Psoas muscle (tissue), 8 donors: ENCODE measurements around the gene VARS1. TPM values are rescaled to one million over a fixed set of nuclear protein-coding genes. Genes with fewer than 3 reads are reported as not detected.
A peak's percentile ranks its signal among the peaks of the same experiment; 100 is the strongest.
"Not testable (repeated sequence)": the region's sequence is repeated elsewhere in the genome, so short reads cannot be mapped to it uniquely, and the experiment has no call there.

Experiments
- ATAC-seq, 4 donors: fragments of 200-7000 bp; cut with Tn5 transposase; one replicate each; pipeline ENCODE4 v1.9.1; 2020; ENCODE audit warnings: moderate library complexity in 3 of 4, mild to moderate bottlenecking in 2 of 4
- DNase-seq, 2 donors: peaks; one replicate each; pipeline ENCODE4 v3.0.0-alpha.2; 2020
- H3K27ac ChIP-seq: fragments of 200-600 bp; one replicate; pipeline ENCODE4 v1.8.0; 2022
- H3K27me3 ChIP-seq, 3 donors: fragments of 200-600 bp in 1 of 3; one replicate each; pipeline versions ENCODE4 v1.6.1 to v1.8.0; 2013 to 2022; ENCODE audit warnings: low read length in 2 of 3, mild to moderate bottlenecking in 2 of 3, moderate library complexity in 1 of 3; ENCODE audit not compliant: insufficient read depth in 3 of 3
- H3K36me3 ChIP-seq, 2 donors: fragments of 200-600 bp in 1 of 2; one replicate each; pipeline versions ENCODE4 v1.6.1 to v1.8.0; 2013 to 2022; ENCODE audit warnings: low read depth in 1 of 2, mild to moderate bottlenecking in 1 of 2, moderate library complexity in 1 of 2; ENCODE audit not compliant: insufficient read depth in 1 of 2
- H3K4me1 ChIP-seq: fragments of 200-600 bp; one replicate; pipeline ENCODE4 v1.8.0; 2022
- H3K4me3 ChIP-seq: fragments of 200-600 bp; one replicate; pipeline ENCODE4 v1.8.0; 2022; ENCODE audit warnings: mild to moderate bottlenecking
- H3K9me3 ChIP-seq: fragments of 200-600 bp; one replicate; pipeline ENCODE4 v1.8.0; 2022
- WGBS, 3 donors: extraction: QIAGEN DNeasy Blood & Tissue Kit; methylation state at CpG; one replicate each; pipeline versions ENCODE4 v1.1.6 to v1.1.7; 2013; 5-methylcytosine and 5-hydroxymethylcytosine counted together
- intact Hi-C, 2 donors: fragments of 100-400 bp; cut with DNase I; formaldehyde crosslinking; loops; one replicate each; pipeline versions ENCODE4 v1.11.0 to v1.14.2; 2022
- polyA plus RNA-seq, 3 donors: library from polyadenylated mRNA; stranded (reverse); fragments of 200-250 nt; gene quantifications; one replicate each; pipeline ENCODE4 v1.2.3, GENCODE V29; 2013
- total RNA-seq, 4 donors: library from RNA; stranded (reverse); fragmentation: NEBNext Ultra II Directional in 2 of 4; extraction: Animal tissue kit (Norgen Biotek cat#: 25700) in 2 of 4; gene quantifications; one replicate each; pipeline versions ENCODE4 v1.2.1 to v1.2.4, GENCODE V29; 2021 to 2023
- TF ChIP-seq, protein P1 (sequence below): fragments of 200-600 bp; IDR thresholded peaks from one replicate; pipeline ENCODE4 v1.8.0; 2022; ENCODE audit warnings: antibody characterized with exemption
- donor health status: healthy with polysubstance abuse.
- donor health status: DM: no; HTN: no; CAD: no; lungs with moderate emphysema.
- donor health status: Bipolar disorder and iron deficiency.
- donor health status: healthy.
- donor health status: DM: yes; HTN: yes; CAD: no.
- donor health status: DM: no; HTN: no; CAD: no.
- donor health status: DM: no; HTN: no; CAD: no.
- donor health status: DM: yes; HTN: yes; CAD: no.

Gene VARS1
- total and polyA plus RNA-seq, 7 donors = 43.9 to 108 (median 65.2) TPM

GRCh38 chr6:31826793-31827285, 31.3 kb upstream of the VARS1 start:
- intact Hi-C loops = loop anchor here in 1 of 2 donors (2.0 kb wide), 1 partner anchor 32 kb away; the partner anchor contains the start of gene VARS1
- 0 to 1% (median 0%) methylated on average over 13 of the region's 13 CpGs for WGBS, 3 donors
- H3K36me3 ChIP-seq = no peaks in the 10 kb centered on the region

DNA sequence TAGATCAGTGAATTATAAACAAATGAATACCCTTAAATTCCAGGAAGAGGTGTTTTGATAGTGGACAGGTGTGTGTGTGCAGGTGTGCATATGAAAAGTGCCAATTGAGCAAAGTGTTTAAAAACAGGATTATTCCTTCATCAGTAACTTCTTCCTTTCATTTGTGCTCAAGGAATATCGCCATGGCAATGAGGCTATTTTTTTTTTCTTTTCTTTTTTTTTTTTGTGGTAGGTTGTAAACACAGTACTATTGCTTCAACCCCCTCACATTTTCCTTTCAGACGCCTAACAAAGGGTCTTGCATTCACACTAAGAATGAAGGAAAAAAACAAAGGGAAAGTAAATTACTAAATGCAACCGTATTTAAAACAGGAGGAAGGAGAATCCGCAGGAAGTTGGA, 30.0 kb upstream of the VARS1 start:
- Histone ChIP-seq H3K4me1 (peaks cover 33% of the 10 kb centered on the region), H3K27ac (peak overlapping the region; percentile 91), H3K4me3 (no peak overlapping the region), H3K27me3 (no peaks in the 10 kb centered on the region), H3K36me3 (no peaks in the 10 kb centered on the region), H3K9me3 (no peaks in the 10 kb centered on the region)
- ATAC-seq (no peak), DNase-seq (no peak)
- TF ChIP-seq, protein P1, sequence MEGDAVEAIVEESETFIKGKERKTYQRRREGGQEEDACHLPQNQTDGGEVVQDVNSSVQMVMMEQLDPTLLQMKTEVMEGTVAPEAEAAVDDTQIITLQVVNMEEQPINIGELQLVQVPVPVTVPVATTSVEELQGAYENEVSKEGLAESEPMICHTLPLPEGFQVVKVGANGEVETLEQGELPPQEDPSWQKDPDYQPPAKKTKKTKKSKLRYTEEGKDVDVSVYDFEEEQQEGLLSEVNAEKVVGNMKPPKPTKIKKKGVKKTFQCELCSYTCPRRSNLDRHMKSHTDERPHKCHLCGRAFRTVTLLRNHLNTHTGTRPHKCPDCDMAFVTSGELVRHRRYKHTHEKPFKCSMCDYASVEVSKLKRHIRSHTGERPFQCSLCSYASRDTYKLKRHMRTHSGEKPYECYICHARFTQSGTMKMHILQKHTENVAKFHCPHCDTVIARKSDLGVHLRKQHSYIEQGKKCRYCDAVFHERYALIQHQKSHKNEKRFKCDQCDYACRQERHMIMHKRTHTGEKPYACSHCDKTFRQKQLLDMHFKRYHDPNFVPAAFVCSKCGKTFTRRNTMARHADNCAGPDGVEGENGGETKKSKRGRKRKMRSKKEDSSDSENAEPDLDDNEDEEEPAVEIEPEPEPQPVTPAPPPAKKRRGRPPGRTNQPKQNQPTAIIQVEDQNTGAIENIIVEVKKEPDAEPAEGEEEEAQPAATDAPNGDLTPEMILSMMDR = no peak
- 74 to 81% (median 75%) methylated on average over 4 of the region's 4 CpGs for WGBS, 3 donors
- intact Hi-C loops = no loop called here

More at GRCh38 chr6:31826793-31827285, 31.3 kb upstream of the VARS1 start:
- Histone ChIP-seq H3K4me3 (peak overlapping the region; percentile 81), H3K9me3 (no peaks in the 10 kb centered on the region), H3K4me1 (peaks cover 32% of the 10 kb centered on the region), H3K27me3 (no peaks in the 10 kb centered on the region), H3K27ac (peak overlapping the region; percentile 91)
- DNase-seq = peak; percentile 87 to 93
- ATAC-seq = peak; percentile 15 to 29 (median 16)
- TF ChIP-seq, protein P1 = no peak

DNA sequence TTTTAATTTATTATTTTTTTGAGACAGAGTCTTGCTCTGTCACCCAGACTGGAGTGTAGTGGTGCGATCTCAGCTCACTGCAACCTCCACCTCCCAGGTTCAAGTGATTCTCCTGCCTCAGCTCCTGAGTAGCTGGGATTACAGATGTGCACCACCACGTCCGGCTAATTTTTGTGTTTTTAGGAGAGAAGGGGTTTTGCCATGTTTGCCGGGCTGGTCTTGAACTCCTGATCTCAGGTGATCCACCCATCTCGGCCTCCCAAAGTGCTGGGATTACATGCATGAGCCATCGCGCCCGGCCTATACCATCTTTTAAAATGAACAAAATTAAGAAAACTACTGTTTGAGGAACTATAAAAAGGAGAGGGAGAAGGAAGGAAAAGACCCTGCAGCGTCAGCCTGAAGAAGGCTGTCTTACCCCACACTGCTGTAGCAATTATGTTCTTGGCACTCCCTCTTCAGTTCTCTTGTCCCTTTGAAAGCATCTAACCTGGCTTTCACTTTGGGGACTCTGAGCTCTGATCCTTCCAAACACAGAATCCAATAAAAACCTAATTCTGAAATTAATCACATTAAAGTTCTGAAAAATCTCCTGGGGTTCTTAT, 28.1 kb upstream of the VARS1 start:
- H3K4me3 ChIP-seq, intact Hi-C loops, H3K9me3 ChIP-seq, H3K36me3 ChIP-seq, ATAC-seq, DNase-seq, H3K27me3 ChIP-seq: not testable (repeated sequence)
- H3K4me1 ChIP-seq = peaks cover 47% of the 10 kb centered on the region
- H3K27ac ChIP-seq = peak overlapping the region; percentile 91
- WGBS, 3 donors = 86 to 94% (median 87%) methylated on average over 9 of the region's 9 CpGs

- Histone ChIP-seq H3K4me3 (peak overlapping the region; percentile 64), H3K27me3 (no peaks in the 10 kb centered on the region), H3K27ac (peak overlapping the region; percentile 91), H3K9me3 (no peaks in the 10 kb centered on the region), H3K4me1 (peaks cover 47% of the 10 kb centered on the region), H3K36me3 (no peaks in the 10 kb centered on the region)
- TF ChIP-seq, protein P1 = no peak
- peak; percentile 75 to 82 (median 80) for ATAC-seq
- WGBS, 3 donors = 1 to 2% (median 2%) methylated on average over 18 to 25 of the region's 25 CpGs
- intact Hi-C loops = no loop called here
- peak; percentile 87 to 94 for DNase-seq
Observed at GRCh38 chr6:31822036-31822821, 26.7 kb upstream of the VARS1 start.
